GM23338 (cell line): Measurements from ENCODE around the gene HMX2.

Source experiments
- CREB1 ChIP-seq: fragments of 250-450 bp; sonication (Bioruptor Pico); IDR thresholded peaks from 2 replicates; pipeline ENCODE4 v1.5.0; 2020; ENCODE audit warnings: low read depth, mild to moderate bottlenecking, moderate library complexity
- EZH2 ChIP-seq: fragments of 200-600 bp; sonication (generic); IDR thresholded peaks from one replicate; pipeline ENCODE4 v1.8.0; 2017; ENCODE audit warnings: antibody characterized with exemption, mild to moderate bottlenecking, low read depth; ENCODE audit not compliant: unreplicated experiment
- EZH2phosphoT487 ChIP-seq: fragments of 200-600 bp; sonication (generic); IDR thresholded peaks from one replicate; pipeline ENCODE4 v1.8.1; 2018; ENCODE audit warnings: antibody characterized with exemption; ENCODE audit not compliant: unreplicated experiment
- TF ChIP-seq, protein P1 (sequence below), 2 experiments: fragments of 200-600 bp in 1 of 2; sonication (generic) in 1 of 2; conservative IDR thresholded peaks; 2 replicates each; pipeline versions ENCODE4 v1.5.1 to v1.6.1; 2016 to 2017; ENCODE audit warnings: antibody characterized with exemption in 2 of 2, low read depth in 2 of 2, mild to moderate bottlenecking in 2 of 2, moderate library complexity in 1 of 2

DNA sequence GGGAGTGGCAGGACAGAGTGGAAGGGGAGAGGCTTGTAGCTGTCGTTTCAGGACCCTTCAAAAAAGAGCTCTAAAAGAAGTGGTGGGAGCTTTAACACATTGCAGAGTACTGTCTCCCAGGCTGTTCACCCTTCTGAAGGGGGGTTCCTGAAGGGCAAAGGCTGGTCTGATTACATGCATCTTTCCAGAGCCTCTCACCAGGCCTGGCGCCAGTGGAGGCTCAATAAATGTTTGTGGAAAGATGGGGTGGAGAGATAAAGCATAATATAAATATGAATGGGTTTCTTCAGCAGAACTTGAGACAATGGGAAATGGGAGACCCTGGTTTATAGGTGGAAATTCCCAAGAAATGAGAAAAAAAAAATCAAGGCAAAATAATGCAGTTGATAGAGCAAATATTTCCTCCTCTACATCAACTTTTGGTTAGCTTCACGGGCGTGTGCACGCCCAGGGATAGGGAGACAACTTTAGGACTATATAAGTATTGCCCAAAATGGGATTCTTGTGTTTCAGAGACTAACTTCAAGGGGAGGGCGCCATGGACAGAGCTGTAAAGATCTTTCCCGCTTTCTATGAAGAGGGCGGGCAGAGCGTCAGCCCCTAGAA, 5.7 kb downstream of the HMX2 start:
- TF ChIP-seq EZH2 (peak; percentile 22), CREB1 (CRISPR knock-in tag) (no peak), EZH2phosphoT487 (no peak)
- TF ChIP-seq, protein P1, sequence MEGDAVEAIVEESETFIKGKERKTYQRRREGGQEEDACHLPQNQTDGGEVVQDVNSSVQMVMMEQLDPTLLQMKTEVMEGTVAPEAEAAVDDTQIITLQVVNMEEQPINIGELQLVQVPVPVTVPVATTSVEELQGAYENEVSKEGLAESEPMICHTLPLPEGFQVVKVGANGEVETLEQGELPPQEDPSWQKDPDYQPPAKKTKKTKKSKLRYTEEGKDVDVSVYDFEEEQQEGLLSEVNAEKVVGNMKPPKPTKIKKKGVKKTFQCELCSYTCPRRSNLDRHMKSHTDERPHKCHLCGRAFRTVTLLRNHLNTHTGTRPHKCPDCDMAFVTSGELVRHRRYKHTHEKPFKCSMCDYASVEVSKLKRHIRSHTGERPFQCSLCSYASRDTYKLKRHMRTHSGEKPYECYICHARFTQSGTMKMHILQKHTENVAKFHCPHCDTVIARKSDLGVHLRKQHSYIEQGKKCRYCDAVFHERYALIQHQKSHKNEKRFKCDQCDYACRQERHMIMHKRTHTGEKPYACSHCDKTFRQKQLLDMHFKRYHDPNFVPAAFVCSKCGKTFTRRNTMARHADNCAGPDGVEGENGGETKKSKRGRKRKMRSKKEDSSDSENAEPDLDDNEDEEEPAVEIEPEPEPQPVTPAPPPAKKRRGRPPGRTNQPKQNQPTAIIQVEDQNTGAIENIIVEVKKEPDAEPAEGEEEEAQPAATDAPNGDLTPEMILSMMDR (conservative IDR thresholded peaks at IDR 0.05; ENCODE audit: low read depth in 2 of 2) = no peak
